ENCODE measurements around the gene RYR1.

DNA sequence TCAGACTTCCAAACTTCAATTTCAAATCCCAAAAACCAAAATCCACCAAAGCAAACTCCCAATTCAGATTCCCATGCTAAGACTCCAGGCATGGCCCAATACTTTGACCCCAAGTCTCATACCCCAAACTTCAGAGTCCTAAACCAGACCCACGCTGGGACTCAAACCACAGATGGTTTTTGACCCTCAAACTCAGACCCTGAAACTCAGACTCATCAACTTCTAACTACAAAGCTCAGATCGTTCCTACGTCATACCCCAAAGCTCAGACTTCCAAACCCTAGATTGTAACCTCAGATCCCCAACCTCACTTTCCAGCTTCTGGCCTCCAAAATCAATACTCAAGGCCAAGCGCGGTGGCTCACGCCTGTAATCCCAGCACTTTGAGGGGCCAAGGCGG, 11.9 kb downstream of the RYR1 start:
- TF ChIP-seq, protein P1, sequence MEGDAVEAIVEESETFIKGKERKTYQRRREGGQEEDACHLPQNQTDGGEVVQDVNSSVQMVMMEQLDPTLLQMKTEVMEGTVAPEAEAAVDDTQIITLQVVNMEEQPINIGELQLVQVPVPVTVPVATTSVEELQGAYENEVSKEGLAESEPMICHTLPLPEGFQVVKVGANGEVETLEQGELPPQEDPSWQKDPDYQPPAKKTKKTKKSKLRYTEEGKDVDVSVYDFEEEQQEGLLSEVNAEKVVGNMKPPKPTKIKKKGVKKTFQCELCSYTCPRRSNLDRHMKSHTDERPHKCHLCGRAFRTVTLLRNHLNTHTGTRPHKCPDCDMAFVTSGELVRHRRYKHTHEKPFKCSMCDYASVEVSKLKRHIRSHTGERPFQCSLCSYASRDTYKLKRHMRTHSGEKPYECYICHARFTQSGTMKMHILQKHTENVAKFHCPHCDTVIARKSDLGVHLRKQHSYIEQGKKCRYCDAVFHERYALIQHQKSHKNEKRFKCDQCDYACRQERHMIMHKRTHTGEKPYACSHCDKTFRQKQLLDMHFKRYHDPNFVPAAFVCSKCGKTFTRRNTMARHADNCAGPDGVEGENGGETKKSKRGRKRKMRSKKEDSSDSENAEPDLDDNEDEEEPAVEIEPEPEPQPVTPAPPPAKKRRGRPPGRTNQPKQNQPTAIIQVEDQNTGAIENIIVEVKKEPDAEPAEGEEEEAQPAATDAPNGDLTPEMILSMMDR (tag by site-specific recombination; IDR thresholded peaks at IDR 0.05): no peak
- TF ChIP-seq ZNF19 (tag by site-specific recombination; IDR thresholded peaks at IDR 0.05; ENCODE audit: low read depth) (no peak), ZNF843 (tag by site-specific recombination; IDR thresholded peaks at IDR 0.05) (no peak), TCF7L2 (IDR thresholded peaks at IDR 0.05; ENCODE audit: borderline replicate concordance, low read depth, low read length) (no peak), ZNF274 (IDR thresholded peaks at IDR 0.05; ENCODE audit: low read length) (no peak), ZNF274 (tag by site-specific recombination; IDR thresholded peaks at IDR 0.05; ENCODE audit: borderline replicate concordance) (no peak), ZNF114 (tag by site-specific recombination; IDR thresholded peaks at IDR 0.05) (no peak), EGR2 (tag by site-specific recombination; IDR thresholded peaks at IDR 0.05; ENCODE audit: low read depth) (no peak), ZNF777 (tag by site-specific recombination; IDR thresholded peaks at IDR 0.05; ENCODE audit: borderline replicate concordance) (no peak)
- TF ChIP-seq, protein P2, sequence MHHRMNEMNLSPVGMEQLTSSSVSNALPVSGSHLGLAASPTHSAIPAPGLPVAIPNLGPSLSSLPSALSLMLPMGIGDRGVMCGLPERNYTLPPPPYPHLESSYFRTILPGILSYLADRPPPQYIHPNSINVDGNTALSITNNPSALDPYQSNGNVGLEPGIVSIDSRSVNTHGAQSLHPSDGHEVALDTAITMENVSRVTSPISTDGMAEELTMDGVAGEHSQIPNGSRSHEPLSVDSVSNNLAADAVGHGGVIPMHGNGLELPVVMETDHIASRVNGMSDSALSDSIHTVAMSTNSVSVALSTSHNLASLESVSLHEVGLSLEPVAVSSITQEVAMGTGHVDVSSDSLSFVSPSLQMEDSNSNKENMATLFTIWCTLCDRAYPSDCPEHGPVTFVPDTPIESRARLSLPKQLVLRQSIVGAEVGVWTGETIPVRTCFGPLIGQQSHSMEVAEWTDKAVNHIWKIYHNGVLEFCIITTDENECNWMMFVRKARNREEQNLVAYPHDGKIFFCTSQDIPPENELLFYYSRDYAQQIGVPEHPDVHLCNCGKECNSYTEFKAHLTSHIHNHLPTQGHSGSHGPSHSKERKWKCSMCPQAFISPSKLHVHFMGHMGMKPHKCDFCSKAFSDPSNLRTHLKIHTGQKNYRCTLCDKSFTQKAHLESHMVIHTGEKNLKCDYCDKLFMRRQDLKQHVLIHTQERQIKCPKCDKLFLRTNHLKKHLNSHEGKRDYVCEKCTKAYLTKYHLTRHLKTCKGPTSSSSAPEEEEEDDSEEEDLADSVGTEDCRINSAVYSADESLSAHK (tag by site-specific recombination; IDR thresholded peaks at IDR 0.05): no peak
- TF ChIP-seq, protein P3, sequence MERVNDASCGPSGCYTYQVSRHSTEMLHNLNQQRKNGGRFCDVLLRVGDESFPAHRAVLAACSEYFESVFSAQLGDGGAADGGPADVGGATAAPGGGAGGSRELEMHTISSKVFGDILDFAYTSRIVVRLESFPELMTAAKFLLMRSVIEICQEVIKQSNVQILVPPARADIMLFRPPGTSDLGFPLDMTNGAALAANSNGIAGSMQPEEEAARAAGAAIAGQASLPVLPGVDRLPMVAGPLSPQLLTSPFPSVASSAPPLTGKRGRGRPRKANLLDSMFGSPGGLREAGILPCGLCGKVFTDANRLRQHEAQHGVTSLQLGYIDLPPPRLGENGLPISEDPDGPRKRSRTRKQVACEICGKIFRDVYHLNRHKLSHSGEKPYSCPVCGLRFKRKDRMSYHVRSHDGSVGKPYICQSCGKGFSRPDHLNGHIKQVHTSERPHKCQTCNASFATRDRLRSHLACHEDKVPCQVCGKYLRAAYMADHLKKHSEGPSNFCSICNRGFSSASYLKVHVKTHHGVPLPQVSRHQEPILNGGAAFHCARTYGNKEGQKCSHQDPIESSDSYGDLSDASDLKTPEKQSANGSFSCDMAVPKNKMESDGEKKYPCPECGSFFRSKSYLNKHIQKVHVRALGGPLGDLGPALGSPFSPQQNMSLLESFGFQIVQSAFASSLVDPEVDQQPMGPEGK (tag by site-specific recombination; IDR thresholded peaks at IDR 0.05): no peak

Data from HEK293 (cell line).